MCF 10A (cell line): ENCODE data around the gene NID1. TPM values are rescaled to one million over a fixed set of nuclear protein-coding genes. Genes with fewer than 3 reads are reported as not detected.
A peak's percentile ranks its signal among the peaks of the same experiment; 100 is the strongest.

Experiments
- BruUV-seq: library from RNA; stranded (reverse); fragments of 400-500 nt; replicated peaks from 2 replicates; lab custom pipeline; 2021; lab: Mats Ljungman, UMichigan
- CTCF ChIA-PET: fragments of 300-600 bp; sonication (Branson Sonifier 250); formaldehyde crosslinking; extraction: SDS; loops from one replicate; lab custom pipeline; 2021; ENCODE audit warnings: antibody characterized with exemption, inconsistent platforms; lab: Yijun Ruan, JAX
- POLR2A ChIA-PET: fragments of 300-600, 350-650 bp; sonication (Branson Sonifier 250); formaldehyde crosslinking; extraction: SDS; loops from one replicate; lab custom pipeline; 2020; ENCODE audit warnings: antibody characterized with exemption, inconsistent platforms; lab: Yijun Ruan, JAX
- DNase-seq: peaks from one replicate; pipeline ENCODE4 v3.0.0-alpha.2; 2018; ENCODE audit not compliant: unreplicated experiment
- H3K27ac Mint-ChIP-seq: one replicate; pipeline ENCODE4 v1.8.0; 2022; ENCODE audit warnings: mild to moderate bottlenecking, low read depth, mixed read lengths; ENCODE audit not compliant: unreplicated experiment
- H3K27me3 Mint-ChIP-seq: one replicate; pipeline ENCODE4 v1.8.0; 2022; ENCODE audit warnings: mixed read lengths; ENCODE audit not compliant: insufficient read depth, unreplicated experiment
- H3K36me3 Mint-ChIP-seq: one replicate; pipeline ENCODE4 v1.8.0; 2022; ENCODE audit warnings: mild to moderate bottlenecking, moderate library complexity, mixed read lengths; ENCODE audit not compliant: insufficient read depth, unreplicated experiment
- H3K4me1 Mint-ChIP-seq: one replicate; pipeline ENCODE4 v1.8.0; 2022; ENCODE audit warnings: mixed read lengths; ENCODE audit not compliant: insufficient read depth, unreplicated experiment
- H3K4me3 Mint-ChIP-seq: one replicate; pipeline ENCODE4 v1.8.0; 2022; ENCODE audit warnings: mild to moderate bottlenecking, moderate library complexity, mixed read lengths; ENCODE audit not compliant: unreplicated experiment
- H3K9me3 Mint-ChIP-seq: one replicate; pipeline ENCODE4 v1.8.0; 2022; ENCODE audit warnings: mixed read lengths; ENCODE audit not compliant: unreplicated experiment
- intact Hi-C: fragments of 100-400 bp; cut with micrococcal nuclease; formaldehyde crosslinking; loops from 2 replicates; pipeline ENCODE4 v1.14.1; 2022
- total RNA-seq: library from RNA; stranded (reverse); gene quantifications from 2 replicates; pipeline ENCODE4 v1.2.3, GENCODE V29; 2022
- TF ChIP-seq, protein P1 (sequence below): fragments of 200-600 bp; IDR thresholded peaks from one replicate; pipeline ENCODE4 v1.8.0; 2022; ENCODE audit warnings: antibody characterized with exemption, mild to moderate bottlenecking; ENCODE audit not compliant: unreplicated experiment

The NID1 gene
- total RNA-seq, 1 experiment from 2014 or later = 0.16 TPM

DNA sequence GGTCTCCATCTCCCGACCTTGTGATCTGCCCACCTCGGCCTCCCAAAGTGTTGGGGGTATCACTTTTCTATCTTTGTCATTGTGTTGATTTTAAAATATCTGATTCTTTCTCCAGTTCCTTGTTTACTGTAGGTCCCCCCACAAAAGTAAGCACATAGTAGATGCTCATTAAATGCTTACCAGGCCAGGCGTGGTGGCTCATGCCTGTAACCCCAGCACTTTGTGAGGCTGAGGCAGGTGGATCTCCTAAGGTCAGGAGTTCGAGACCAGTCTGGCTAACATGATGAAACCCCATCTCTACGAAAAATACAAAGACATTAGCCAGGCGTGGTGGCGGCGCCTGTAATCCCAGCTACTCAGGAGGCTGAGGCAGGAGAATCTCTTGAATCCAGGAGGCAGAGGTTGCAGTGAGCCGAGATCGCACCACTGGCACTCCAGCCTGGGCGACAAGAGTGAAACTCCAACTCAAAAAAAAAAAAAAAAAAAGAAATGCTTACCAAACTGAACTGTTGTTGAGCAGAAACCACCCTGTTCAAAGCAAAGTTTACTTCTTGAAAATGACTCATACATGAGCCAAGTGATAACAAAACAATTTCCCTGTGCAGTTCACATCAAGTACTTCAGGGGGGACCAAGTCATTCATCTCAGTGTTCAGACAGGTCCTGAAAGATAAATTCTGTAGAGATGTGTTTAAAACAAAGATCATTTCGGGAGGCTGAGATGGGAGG lies 24.3 kb upstream of the NID1 start:
- intact Hi-C loops = loop anchor here (10.0 kb wide), 1 partner anchor 574 kb away; no protein-coding TSS in a partner anchor
- Mint-ChIP-seq H3K4me1 (peaks cover 5% of the 10 kb centered on the region), H3K9me3 (no peaks in the 10 kb centered on the region), H3K36me3 (no peaks in the 10 kb centered on the region), H3K27me3 (no peaks in the 10 kb centered on the region), H3K4me3 (no peak overlapping the region), H3K27ac (no peak overlapping the region)
- POLR2A ChIA-PET = interaction anchor here (0.6 kb wide), 1 partner anchor 346 kb away, joined by 3 read pairs; no protein-coding TSS in a partner anchor
- DNase-seq = peak; percentile 44
- no TSS peak for BruUV-seq
- CTCF ChIA-PET = interaction anchor here (1.0 kb wide), 1 partner anchor 15 kb away, joined by 4 read pairs; no protein-coding TSS in a partner anchor
- TF ChIP-seq, protein P1, sequence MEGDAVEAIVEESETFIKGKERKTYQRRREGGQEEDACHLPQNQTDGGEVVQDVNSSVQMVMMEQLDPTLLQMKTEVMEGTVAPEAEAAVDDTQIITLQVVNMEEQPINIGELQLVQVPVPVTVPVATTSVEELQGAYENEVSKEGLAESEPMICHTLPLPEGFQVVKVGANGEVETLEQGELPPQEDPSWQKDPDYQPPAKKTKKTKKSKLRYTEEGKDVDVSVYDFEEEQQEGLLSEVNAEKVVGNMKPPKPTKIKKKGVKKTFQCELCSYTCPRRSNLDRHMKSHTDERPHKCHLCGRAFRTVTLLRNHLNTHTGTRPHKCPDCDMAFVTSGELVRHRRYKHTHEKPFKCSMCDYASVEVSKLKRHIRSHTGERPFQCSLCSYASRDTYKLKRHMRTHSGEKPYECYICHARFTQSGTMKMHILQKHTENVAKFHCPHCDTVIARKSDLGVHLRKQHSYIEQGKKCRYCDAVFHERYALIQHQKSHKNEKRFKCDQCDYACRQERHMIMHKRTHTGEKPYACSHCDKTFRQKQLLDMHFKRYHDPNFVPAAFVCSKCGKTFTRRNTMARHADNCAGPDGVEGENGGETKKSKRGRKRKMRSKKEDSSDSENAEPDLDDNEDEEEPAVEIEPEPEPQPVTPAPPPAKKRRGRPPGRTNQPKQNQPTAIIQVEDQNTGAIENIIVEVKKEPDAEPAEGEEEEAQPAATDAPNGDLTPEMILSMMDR = no peak

DNA sequence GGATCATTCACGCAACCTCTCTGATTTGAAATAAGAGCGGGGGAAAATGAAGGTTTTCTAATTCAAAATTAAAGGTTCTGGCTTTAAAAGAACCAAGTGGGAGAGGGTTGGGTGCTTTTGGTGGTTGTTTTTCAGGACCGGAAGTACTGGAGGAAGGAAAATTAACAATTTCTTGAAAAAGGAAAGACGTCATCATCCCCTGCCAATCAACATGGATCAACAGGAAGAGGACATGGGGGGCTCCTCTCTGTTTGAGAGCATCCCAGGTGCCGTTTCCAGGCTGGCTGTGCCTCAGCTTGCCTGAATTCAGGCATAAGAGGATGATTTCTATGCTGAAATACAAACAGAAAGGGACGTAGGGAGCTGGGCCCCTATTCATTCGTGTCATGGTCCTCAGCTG lies 21.6 kb upstream of the NID1 start:
- ChIA-PET POLR2A (interaction anchor here (0.9 to 1.0 kb wide), 2 partner anchors 10 to 61 kb away, joined by 3 read pairs; no protein-coding TSS in a partner anchor), CTCF (interaction anchor here (0.6 to 0.9 kb wide), 4 partner anchors 33 to 413 kb away, joined by 3 read pairs; no protein-coding TSS in a partner anchor)
- intact Hi-C loops = loop anchor here (10.0 kb wide), 1 partner anchor 572 kb away; no protein-coding TSS in a partner anchor
- no TSS peak for BruUV-seq
- TF ChIP-seq, protein P1 = no peak
- DNase-seq = no peak
- Mint-ChIP-seq H3K27ac (no peak overlapping the region), H3K4me3 (no peak overlapping the region), H3K27me3 (no peaks in the 10 kb centered on the region), H3K9me3 (no peaks in the 10 kb centered on the region), H3K36me3 (no peaks in the 10 kb centered on the region), H3K4me1 (peaks cover 17% of the 10 kb centered on the region)

DNA sequence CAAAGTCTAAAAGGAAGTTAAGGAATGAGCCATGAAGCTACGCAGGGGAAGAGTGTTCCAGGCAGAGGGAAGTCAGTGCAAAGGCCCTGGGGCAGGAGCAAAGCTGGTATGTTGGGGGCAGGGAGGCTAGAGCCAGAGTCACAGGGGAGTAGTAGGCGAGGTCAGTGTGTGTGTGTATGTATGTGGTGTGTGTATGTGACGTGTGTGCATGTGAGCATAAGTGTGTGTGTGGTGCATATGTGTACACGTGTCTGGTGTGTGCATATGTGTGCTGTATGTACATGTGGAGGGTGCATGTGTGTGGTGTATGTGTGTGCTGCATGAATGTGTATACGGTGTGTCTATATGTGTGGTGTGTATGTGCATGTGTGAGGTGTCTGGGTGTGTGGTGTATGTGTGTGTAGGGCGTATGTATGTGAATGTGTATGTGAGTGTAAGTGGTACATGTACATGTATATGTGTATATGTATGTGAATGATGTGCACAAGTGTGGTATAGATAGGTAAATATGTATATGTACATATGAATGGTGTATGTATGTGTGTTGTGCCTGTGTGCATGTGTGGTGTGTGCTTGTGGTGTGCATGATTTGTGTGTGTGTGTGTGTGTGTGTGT lies 20.8 kb upstream of the NID1 start:
- TF ChIP-seq, protein P1 = no peak
- no peaks in the 10 kb centered on the region for H3K27me3 Mint-ChIP-seq
- peaks cover 17% of the 10 kb centered on the region for H3K4me1 Mint-ChIP-seq
- no TSS peak for BruUV-seq
- ChIA-PET CTCF (interaction anchor here (0.6 to 0.7 kb wide), 2 partner anchors 71 to 1319 kb away, joined by 3 read pairs; no protein-coding TSS in a partner anchor), POLR2A (interaction anchor here (0.8 to 3.2 kb wide), 2 partner anchors 9 to 68 kb away, joined by 4 to 24 read pairs; no protein-coding TSS in a partner anchor)
- H3K27ac Mint-ChIP-seq = no peak overlapping the region
- no peak overlapping the region for H3K4me3 Mint-ChIP-seq
- no peaks in the 10 kb centered on the region for H3K36me3 Mint-ChIP-seq
- intact Hi-C loops = loop anchor here (10.0 kb wide), 1 partner anchor 571 kb away; no protein-coding TSS in a partner anchor
- DNase-seq = no peak
- no peaks in the 10 kb centered on the region for H3K9me3 Mint-ChIP-seq

DNA sequence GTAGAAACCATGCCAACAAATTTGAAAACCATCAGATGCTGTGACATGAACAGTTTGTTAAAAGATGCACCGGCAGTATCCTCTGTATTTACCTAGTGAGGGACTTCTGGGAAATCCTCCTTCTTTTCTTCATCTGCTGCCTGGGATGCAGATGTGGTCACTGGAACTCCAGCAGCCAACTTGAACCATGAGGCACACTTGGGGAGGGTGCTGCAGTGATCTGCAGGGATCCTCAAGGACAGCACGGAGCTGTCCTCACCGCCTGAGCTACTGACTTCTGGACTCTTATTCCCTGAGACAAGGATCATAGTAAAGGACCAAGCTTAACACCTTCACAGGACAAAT lies 19.5 kb upstream of the NID1 start:
- no peak overlapping the region for H3K4me3 Mint-ChIP-seq
- no peaks in the 10 kb centered on the region for H3K27me3 Mint-ChIP-seq
- DNase-seq = no peak
- no TSS peak for BruUV-seq
- CTCF ChIA-PET = interaction anchor here (0.6 to 1.1 kb wide), 4 partner anchors 113 to 578 kb away, joined by 3 to 4 read pairs (median 4); no protein-coding TSS in a partner anchor
- H3K36me3 Mint-ChIP-seq = no peaks in the 10 kb centered on the region
- POLR2A ChIA-PET = interaction anchor here (0.6 to 3.2 kb wide), 8 partner anchors 16 to 320 kb away, joined by 3 to 24 read pairs (median 4); no protein-coding TSS in a partner anchor
- intact Hi-C loops = loop anchor here (10.0 kb wide), 1 partner anchor 570 kb away; no protein-coding TSS in a partner anchor
- no peak overlapping the region for H3K27ac Mint-ChIP-seq
- H3K4me1 Mint-ChIP-seq = peaks cover 13% of the 10 kb centered on the region
- TF ChIP-seq, protein P1 = no peak
- no peaks in the 10 kb centered on the region for H3K9me3 Mint-ChIP-seq
